ENCODE measurements around the gene RHOBTB1.
"Not testable (repeated sequence)": the region's sequence is repeated elsewhere in the genome, so short reads cannot be mapped to it uniquely, and the experiment has no call there.

The RHOBTB1 gene

GRCh38 chr10:60868946-60869345 lies 75.0 kb downstream of the RHOBTB1 start:
- DNase-seq (ENCODE audit: low read depth in 2 of 2): no peak

GRCh38 chr10:60865198-60865783 lies 78.7 kb downstream of the RHOBTB1 start:
- no peak for DNase-seq (ENCODE audit: low read depth in 2 of 2)

GRCh38 chr10:60863796-60864195 lies 80.2 kb downstream of the RHOBTB1 start:
- DNase-seq (ENCODE audit: low read depth in 2 of 2): no peak

- DNase-seq (ENCODE audit: low read depth in 2 of 2): no peak
Observed at GRCh38 chr10:60862517-60862916, 81.5 kb downstream of the RHOBTB1 start.

- DNase-seq (ENCODE audit: low read depth in 2 of 2): no peak
Observed at GRCh38 chr10:60856405-60856804, 87.6 kb downstream of the RHOBTB1 start.

GRCh38 chr10:60853637-60854036 lies 90.3 kb downstream of the RHOBTB1 start:
- DNase-seq (ENCODE audit: low read depth in 2 of 2): no peak

GRCh38 chr10:60853107-60853506 lies 90.9 kb downstream of the RHOBTB1 start:
- no peak for DNase-seq (ENCODE audit: low read depth in 2 of 2)

- no peak for DNase-seq (ENCODE audit: low read depth in 2 of 2)
Observed at GRCh38 chr10:60849740-60850139, 94.2 kb downstream of the RHOBTB1 start.

- DNase-seq (ENCODE audit: low read depth in 2 of 2): no peak
Observed at GRCh38 chr10:60849217-60849616, 94.8 kb downstream of the RHOBTB1 start.

- no peak for DNase-seq (ENCODE audit: low read depth in 2 of 2)
Observed at GRCh38 chr10:60848680-60849079, 95.3 kb downstream of the RHOBTB1 start.

- no peak for DNase-seq (ENCODE audit: low read depth in 2 of 2)
Observed at GRCh38 chr10:60848126-60848525, 95.9 kb downstream of the RHOBTB1 start.

GRCh38 chr10:60846173-60846572 lies 97.8 kb downstream of the RHOBTB1 start:
- no peak for DNase-seq (ENCODE audit: low read depth in 2 of 2)

- no peak for DNase-seq (ENCODE audit: low read depth in 2 of 2)
Observed at GRCh38 chr10:60845038-60845437, 98.9 kb downstream of the RHOBTB1 start.

- DNase-seq (ENCODE audit: low read depth in 2 of 2): no peak
Observed at GRCh38 chr10:60842694-60843093, 101.3 kb downstream of the RHOBTB1 start.

GRCh38 chr10:60841227-60841626 lies 102.8 kb downstream of the RHOBTB1 start:
- not testable (repeated sequence) for DNase-seq (ENCODE audit: low read depth in 2 of 2)

- DNase-seq (ENCODE audit: low read depth in 2 of 2): no peak
Observed at GRCh38 chr10:60835049-60835448, 108.9 kb downstream of the RHOBTB1 start.

GRCh38 chr10:60834401-60834800 lies 109.6 kb downstream of the RHOBTB1 start:
- DNase-seq (ENCODE audit: low read depth in 2 of 2): no peak

- DNase-seq (ENCODE audit: low read depth in 2 of 2): not testable (repeated sequence)
Observed at GRCh38 chr10:60832136-60832535, 111.8 kb downstream of the RHOBTB1 start.

GRCh38 chr10:60828489-60828852 lies 115.5 kb downstream of the RHOBTB1 start:
- DNase-seq (ENCODE audit: low read depth in 2 of 2): no peak

- no peak for DNase-seq (ENCODE audit: low read depth in 2 of 2)
Observed at GRCh38 chr10:60827791-60828488, 116.0 kb downstream of the RHOBTB1 start.

- DNase-seq (ENCODE audit: low read depth in 2 of 2): no peak
Observed at GRCh38 chr10:60825520-60825919, 118.5 kb downstream of the RHOBTB1 start.

GRCh38 chr10:60823324-60823723 lies 120.7 kb downstream of the RHOBTB1 start:
- no peak for DNase-seq (ENCODE audit: low read depth in 2 of 2)

- no peak for DNase-seq (ENCODE audit: low read depth in 2 of 2)
Observed at GRCh38 chr10:60822809-60823208, 121.2 kb downstream of the RHOBTB1 start.

- no peak for DNase-seq (ENCODE audit: low read depth in 2 of 2)
Observed at GRCh38 chr10:60821656-60822055, 122.3 kb downstream of the RHOBTB1 start.

Measured in stimulated activated CD4-positive, alpha-beta T cell treated with anti-CD3 and anti-CD28 coated beads, Interleukin-1b, Interleukin-23, amount 100 ng/mL, for 4 hours (primary cell).